ENCODE measurements around the gene NEDD9. TPM values are rescaled to one million over a fixed set of nuclear protein-coding genes. Genes with fewer than 3 reads are reported as not detected.
A peak's percentile ranks its signal among the peaks of the same experiment; 100 is the strongest.

The NEDD9 gene
- total and polyA plus RNA-seq, 2 of the 13 experiments (the other 11 are each of a cell fraction or from before 2014, with no cell fraction given) = 27.1 to 389 TPM

GRCh38 chr6:11172501-11173327 lies 59.8 kb downstream of the NEDD9 start (continued):
- TF ChIP-seq ZNF710 (CRISPR knock-in tag; IDR thresholded peaks at IDR 0.05; ENCODE audit: borderline replicate concordance) (0 out of 2 replicates have a peak, but pooled peaks have one; percentile 60), THYN1 (CRISPR knock-in tag; IDR thresholded peaks at IDR 0.05; ENCODE audit: borderline replicate concordance, low read depth) (0 out of 2 replicates have a peak, but pooled peaks have one; percentile 45), PRDM15 (CRISPR knock-in tag; IDR thresholded peaks at IDR 0.05) (no peak), TAF15 (IDR thresholded peaks at IDR 0.05; ENCODE audit: low read depth, low read length, poor library complexity, severe bottlenecking) (no peak), ZNF713 (CRISPR knock-in tag; IDR thresholded peaks at IDR 0.05) (no peak), MED1 (CRISPR knock-in tag; IDR thresholded peaks at IDR 0.05) (peak; percentile 53), TBP (CRISPR knock-in tag; IDR thresholded peaks at IDR 0.05) (no peak), SMARCE1 (IDR thresholded peaks at IDR 0.05; ENCODE audit: borderline replicate concordance) (no peak), ZNF7 (CRISPR knock-in tag; IDR thresholded peaks at IDR 0.05) (no peak), ZNF580 (CRISPR knock-in tag; IDR thresholded peaks at IDR 0.05; ENCODE audit: borderline replicate concordance, low read depth) (peak; percentile 86), SNRNP70 (IDR thresholded peaks at IDR 0.05; ENCODE audit: low read depth, low read length) (no peak), ATF3 (CRISPR knock-in tag; IDR thresholded peaks at IDR 0.05) (0 out of 2 replicates have a peak, but pooled peaks have one; percentile 31), NFKB2 (CRISPR knock-in tag; IDR thresholded peaks at IDR 0.05; ENCODE audit: borderline replicate concordance) (peak; percentile 52; the same call in 1 of the 2 replicates), MEF2D (CRISPR knock-in tag; IDR thresholded peaks at IDR 0.05) (no peak), ZNF224 (CRISPR knock-in tag; IDR thresholded peaks at IDR 0.05) (0 out of 2 replicates have a peak, but pooled peaks have one; percentile 43), CEBPG (CRISPR knock-in tag; IDR thresholded peaks at IDR 0.05) (no peak), CAMTA2 (CRISPR knock-in tag; IDR thresholded peaks at IDR 0.05; ENCODE audit: borderline replicate concordance) (no peak), KLF11 (CRISPR knock-in tag; IDR thresholded peaks at IDR 0.05) (no peak), ZNF367 (CRISPR knock-in tag; IDR thresholded peaks at IDR 0.05; ENCODE audit: borderline replicate concordance) (no peak), ZNF180 (CRISPR knock-in tag; IDR thresholded peaks at IDR 0.05; ENCODE audit: borderline replicate concordance, low read depth) (no peak)

Measured in HepG2 (cell line).